SH-SY5Y (cell line): Measurements from ENCODE around the gene MRPL58.

Experiments used
- GATA2 ChIP-seq: IDR thresholded peaks from 2 replicates; pipeline ENCODE4 v1.6.1; 2011; ENCODE audit warnings: mild to moderate bottlenecking, low read depth, low read length
- GATA3 ChIP-seq: IDR thresholded peaks from 2 replicates; pipeline ENCODE4 v1.6.1; 2011; ENCODE audit warnings: low read depth, mild to moderate bottlenecking, low read length, moderate library complexity

Gene MRPL58

GRCh38 chr17:75030161-75030560 is 17.7 kb downstream of the MRPL58 start:
- TF ChIP-seq GATA3: no peak

GRCh38 chr17:75031972-75032719 is 19.7 kb downstream of the MRPL58 start:
- TF ChIP-seq GATA2: no peak
- TF ChIP-seq GATA3: no peak

- TF ChIP-seq GATA2 (no peak), GATA3 (no peak)
These were observed 20.3 kb downstream of the MRPL58 start for GRCh38 chr17:75032720-75033280.

- TF ChIP-seq GATA2 (peak; percentile 17; the same call in 1 of the 2 replicates), GATA3 (no peak)
These were observed 21.1 kb downstream of the MRPL58 start for GRCh38 chr17:75033346-75034235.

GRCh38 chr17:75034236-75034908 is 21.9 kb downstream of the MRPL58 start:
- TF ChIP-seq GATA2: no peak
- no peak for TF ChIP-seq GATA3

GRCh38 chr17:75036643-75037268 is 24.3 kb downstream of the MRPL58 start:
- TF ChIP-seq GATA2: no peak
- TF ChIP-seq GATA3: no peak

GRCh38 chr17:75039238-75039637 is 26.8 kb downstream of the MRPL58 start:
- no peak for TF ChIP-seq GATA2
- no peak for TF ChIP-seq GATA3

- TF ChIP-seq GATA2 (no peak), GATA3 (no peak)
These were observed 29.3 kb downstream of the MRPL58 start for GRCh38 chr17:75041656-75042280.

GRCh38 chr17:75044716-75045115 is 32.2 kb downstream of the MRPL58 start:
- TF ChIP-seq GATA3 (no peak), GATA2 (no peak)

GRCh38 chr17:75046407-75047289 is 34.2 kb downstream of the MRPL58 start, which contains the start of the genes ATP5PD and KCTD2:
Gene ATP5PD (minus strand): TSS chr17:75046969. CDS start chr17:75042650, 4,319 bp downstream.
Gene KCTD2 (plus strand): TSS chr17:75047225. CDS start chr17:75047251, 26 bp downstream.
- TF ChIP-seq GATA3: no peak
- no peak; the same call in 1 of the 2 replicates for TF ChIP-seq GATA2

GRCh38 chr17:75047398-75048098 is 35.1 kb downstream of the MRPL58 start:
- TF ChIP-seq GATA3 (no peak), GATA2 (no peak)
